Measurements from ENCODE around the gene CABLES1.

- TF ChIP-seq EZH2 (IDR thresholded peaks at IDR 0.05; ENCODE audit: borderline replicate concordance, low read depth, low read length, severe bottlenecking): no peak
- TF ChIP-seq CTCF (IDR thresholded peaks at IDR 0.05; ENCODE audit: borderline replicate concordance, extremely low read depth, low read length, poor library complexity, severe bottlenecking): no peak
Observed at GRCh38 chr18:23207994-23208393, 72.7 kb downstream of the CABLES1 start.
